ENCODE measurements around the gene FERMT2. TPM values are rescaled to one million over a fixed set of nuclear protein-coding genes. Genes with fewer than 3 reads are reported as not detected.

Gene FERMT2
- total RNA-seq, 6 experiments from 2014 or later, result 40.4 to 64.5 (median 53.3) TPM

- Histone ChIP-seq H3K27me3 (no peaks in the 10 kb centered on the region), H3K9me3 (no peaks in the 10 kb centered on the region), H3K4me3 (no peak overlapping the region), H3K27ac (peak overlapping the region in 1 of 3 donors; percentile 8), H3K36me3 (peaks cover 0 to 89% (median 28%) of the 10 kb centered on the region in 4 donors), H3K4me1 (peaks cover 0 to 43% (median 9%) of the 10 kb centered on the region in 4 donors)
- TF ChIP-seq, protein P1, sequence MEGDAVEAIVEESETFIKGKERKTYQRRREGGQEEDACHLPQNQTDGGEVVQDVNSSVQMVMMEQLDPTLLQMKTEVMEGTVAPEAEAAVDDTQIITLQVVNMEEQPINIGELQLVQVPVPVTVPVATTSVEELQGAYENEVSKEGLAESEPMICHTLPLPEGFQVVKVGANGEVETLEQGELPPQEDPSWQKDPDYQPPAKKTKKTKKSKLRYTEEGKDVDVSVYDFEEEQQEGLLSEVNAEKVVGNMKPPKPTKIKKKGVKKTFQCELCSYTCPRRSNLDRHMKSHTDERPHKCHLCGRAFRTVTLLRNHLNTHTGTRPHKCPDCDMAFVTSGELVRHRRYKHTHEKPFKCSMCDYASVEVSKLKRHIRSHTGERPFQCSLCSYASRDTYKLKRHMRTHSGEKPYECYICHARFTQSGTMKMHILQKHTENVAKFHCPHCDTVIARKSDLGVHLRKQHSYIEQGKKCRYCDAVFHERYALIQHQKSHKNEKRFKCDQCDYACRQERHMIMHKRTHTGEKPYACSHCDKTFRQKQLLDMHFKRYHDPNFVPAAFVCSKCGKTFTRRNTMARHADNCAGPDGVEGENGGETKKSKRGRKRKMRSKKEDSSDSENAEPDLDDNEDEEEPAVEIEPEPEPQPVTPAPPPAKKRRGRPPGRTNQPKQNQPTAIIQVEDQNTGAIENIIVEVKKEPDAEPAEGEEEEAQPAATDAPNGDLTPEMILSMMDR (IDR thresholded peaks at IDR 0.05), result no peak
- no peak for TF ChIP-seq POLR2A (IDR thresholded peaks at IDR 0.05)
- 82% methylated on average over 4 of the region's 4 CpGs for WGBS (ENCODE audit: insufficient coverage, low coverage, low lambda C conversion rate, missing lambda C conversion rate)
- ATAC-seq, result no peak
- no peak for DNase-seq
- intact Hi-C loops (cut with DNase I), result no loop called here
These were observed 75.1 kb downstream of the FERMT2 start for GRCh38 chr14:52875707-52876106.

- Histone ChIP-seq H3K27me3 (no peaks in the 10 kb centered on the region), H3K4me3 (no peak overlapping the region), H3K9me3 (no peaks in the 10 kb centered on the region), H3K36me3 (peaks cover 0 to 97% (median 30%) of the 10 kb centered on the region in 4 donors), H3K4me1 (peaks cover 0 to 34% (median 5%) of the 10 kb centered on the region in 4 donors), H3K27ac (peak overlapping the region in 1 of 3 donors; percentile 58)
- 73% methylated on average over 1 of the region's 1 CpG for WGBS (ENCODE audit: insufficient coverage, low coverage, low lambda C conversion rate, missing lambda C conversion rate)
- DNase-seq (no peak), ATAC-seq (no peak)
- intact Hi-C loops (cut with DNase I), result no loop called here
- TF ChIP-seq, protein P1 (IDR thresholded peaks at IDR 0.05), result no peak
- no peak for TF ChIP-seq POLR2A (IDR thresholded peaks at IDR 0.05)
These were observed 76.5 kb downstream of the FERMT2 start for GRCh38 chr14:52874389-52874788.

DNA sequence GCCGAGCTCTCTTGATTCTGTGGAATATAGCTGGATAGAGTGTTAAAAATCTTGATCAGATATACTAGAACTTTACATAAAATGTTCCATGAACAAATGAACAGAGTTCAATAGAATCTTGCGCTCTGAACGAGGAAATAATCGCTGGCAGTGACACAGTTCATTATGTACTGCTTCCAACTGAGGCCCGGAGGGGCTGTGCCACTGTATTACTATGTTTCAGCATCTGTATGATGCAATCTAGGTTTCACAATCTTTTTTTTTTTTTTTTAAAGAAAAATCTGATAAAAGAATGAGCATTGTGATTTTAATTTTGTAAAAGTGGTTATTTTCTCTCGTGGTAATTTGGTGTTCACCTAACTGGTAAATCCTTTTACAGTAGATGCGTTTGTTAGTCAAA, 77.2 kb downstream of the FERMT2 start:
- WGBS (ENCODE audit: insufficient coverage, low coverage, low lambda C conversion rate, missing lambda C conversion rate), result 30% methylated on average over 7 of the region's 7 CpGs
- H3K27ac ChIP-seq, result peak overlapping the region in 2 of 3 donors; percentile 45 to 58
- TF ChIP-seq, protein P1 (IDR thresholded peaks at IDR 0.05), result no peak
- TF ChIP-seq POLR2A (IDR thresholded peaks at IDR 0.05), result no peak
- ATAC-seq, result peak; percentile 81 to 88 (median 84)
- H3K36me3 ChIP-seq, result peaks cover 0 to 94% (median 30%) of the 10 kb centered on the region in 4 donors
- DNase-seq, result peak in 2 of 3 donors; percentile 37 to 59
- no peaks in the 10 kb centered on the region for H3K9me3 ChIP-seq
- no peaks in the 10 kb centered on the region for H3K27me3 ChIP-seq
- no peak overlapping the region for H3K4me3 ChIP-seq
- intact Hi-C loops (cut with DNase I), result no loop called here
- peaks cover 0 to 33% (median 4%) of the 10 kb centered on the region in 4 donors for H3K4me1 ChIP-seq

GRCh38 chr14:52873065-52873464, 77.8 kb downstream of the FERMT2 start:
- DNase-seq, result no peak
- intact Hi-C loops (cut with DNase I), result no loop called here
- Histone ChIP-seq H3K27ac (peak overlapping the region in 2 of 3 donors; percentile 45 to 58), H3K36me3 (peaks cover 0 to 92% (median 30%) of the 10 kb centered on the region in 4 donors), H3K4me1 (peaks cover 0 to 27% (median 4%) of the 10 kb centered on the region in 4 donors), H3K9me3 (no peaks in the 10 kb centered on the region), H3K27me3 (no peaks in the 10 kb centered on the region), H3K4me3 (no peak overlapping the region)
- WGBS (ENCODE audit: insufficient coverage, low coverage, low lambda C conversion rate, missing lambda C conversion rate), result 77% methylated on average over 4 of the region's 4 CpGs
- TF ChIP-seq, protein P1 (IDR thresholded peaks at IDR 0.05), result no peak
- TF ChIP-seq POLR2A (IDR thresholded peaks at IDR 0.05), result no peak
- ATAC-seq, result no peak
